ENCODE results near the gene UBC. TPM values are rescaled to one million over a fixed set of nuclear protein-coding genes. Genes with fewer than 3 reads are reported as not detected.
"Not testable (repeated sequence)": the region's sequence is repeated elsewhere in the genome, so short reads cannot be mapped to it uniquely, and the experiment has no call there.

UBC gene
- total RNA-seq, 1 donor from 2014 or later, result 1,214 TPM

GRCh38 chr12:124893792-124894516 lies 20.5 kb downstream of the UBC start:
- no peak for FAIRE-seq
- TF ChIP-seq EZH2 (IDR thresholded peaks at IDR 0.05; ENCODE audit: insufficient read depth, low read length) (no peak), CTCF (IDR thresholded peaks at IDR 0.05; ENCODE audit: insufficient read depth, low read depth, low read length) (no peak)
- peaks cover 7% of the 10 kb centered on the region for H3K36me3 Mint-ChIP-seq (ENCODE audit: low read depth, unreplicated experiment)

GRCh38 chr12:124888260-124888659 lies 26.2 kb downstream of the UBC start:
- H3K9ac ChIP-seq (ENCODE audit: low read length), result no peak overlapping the region
- Mint-ChIP-seq H3K27ac (ENCODE audit: unreplicated experiment) (no peak overlapping the region), H3K27me3 (ENCODE audit: low read depth, unreplicated experiment) (no peaks in the 10 kb centered on the region), H3K36me3 (ENCODE audit: low read depth, unreplicated experiment) (no peaks in the 10 kb centered on the region), H3K9me3 (ENCODE audit: unreplicated experiment) (no peaks in the 10 kb centered on the region), H3K4me3 (ENCODE audit: unreplicated experiment) (no peak overlapping the region), H3K4me1 (ENCODE audit: low read depth, unreplicated experiment) (no peaks in the 10 kb centered on the region)
- no peaks in the 10 kb centered on the region for H3K27me3 ChIP-seq (ENCODE audit: insufficient read depth, low read length)
- H3K4me2 ChIP-seq (ENCODE audit: low read length), result no peak overlapping the region
- H2AFZ ChIP-seq (ENCODE audit: low read depth, low read length), result no peak overlapping the region
- no peak overlapping the region for H3K27ac ChIP-seq (ENCODE audit: low read depth, low read length)
- TF ChIP-seq EZH2 (IDR thresholded peaks at IDR 0.05; ENCODE audit: insufficient read depth, low read length) (no peak), CTCF (IDR thresholded peaks at IDR 0.05; ENCODE audit: insufficient read depth, low read depth, low read length) (no peak)
- H3K36me3 ChIP-seq (ENCODE audit: insufficient read depth, low read length), result no peaks in the 10 kb centered on the region
- DNase-seq (ENCODE audit: low read depth) (no peak), FAIRE-seq (no peak)
- no peaks in the 10 kb centered on the region for H3K9me3 ChIP-seq (ENCODE audit: insufficient read depth, low read depth, low read length)
- H4K20me1 ChIP-seq (ENCODE audit: insufficient read depth, low read length), result no peaks in the 10 kb centered on the region
- H3K79me2 ChIP-seq (ENCODE audit: insufficient read depth, low read length), result no peaks in the 10 kb centered on the region
- no peaks in the 10 kb centered on the region for H3K4me1 ChIP-seq (ENCODE audit: insufficient read depth, low read length)
- H3K4me3 ChIP-seq (ENCODE audit: insufficient read depth, low read depth, low read length), result no peak overlapping the region

More at GRCh38 chr12:124893792-124894516, 20.5 kb downstream of the UBC start:
- Histone ChIP-seq H3K27me3 (ENCODE audit: insufficient read depth, low read length) (no peaks in the 10 kb centered on the region), H3K9ac (ENCODE audit: low read length) (no peak overlapping the region), H3K4me1 (ENCODE audit: insufficient read depth, low read length) (no peaks in the 10 kb centered on the region), H3K79me2 (ENCODE audit: insufficient read depth, low read length) (no peaks in the 10 kb centered on the region), H3K4me2 (ENCODE audit: low read length) (no peak overlapping the region), H4K20me1 (ENCODE audit: insufficient read depth, low read length) (peaks cover 16% of the 10 kb centered on the region), H3K36me3 (ENCODE audit: insufficient read depth, low read length) (no peaks in the 10 kb centered on the region), H3K27ac (ENCODE audit: low read depth, low read length) (no peak overlapping the region), H3K4me3 (ENCODE audit: insufficient read depth, low read depth, low read length) (no peak overlapping the region), H3K9me3 (ENCODE audit: insufficient read depth, low read depth, low read length) (no peaks in the 10 kb centered on the region), H2AFZ (ENCODE audit: low read depth, low read length) (no peak overlapping the region)
- H3K27me3 Mint-ChIP-seq (ENCODE audit: low read depth, unreplicated experiment), result peaks cover 8% of the 10 kb centered on the region
- no peak overlapping the region for H3K4me3 Mint-ChIP-seq (ENCODE audit: unreplicated experiment)
- H3K4me1 Mint-ChIP-seq (ENCODE audit: low read depth, unreplicated experiment), result no peaks in the 10 kb centered on the region
- no peak overlapping the region for H3K27ac Mint-ChIP-seq (ENCODE audit: unreplicated experiment)
- no peak for DNase-seq (ENCODE audit: low read depth)
- H3K9me3 Mint-ChIP-seq (ENCODE audit: unreplicated experiment), result peaks cover 10% of the 10 kb centered on the region

- H2AFZ ChIP-seq (ENCODE audit: low read depth, low read length); H3K27ac ChIP-seq (ENCODE audit: low read depth, low read length); H3K36me3 Mint-ChIP-seq (ENCODE audit: low read depth, unreplicated experiment); H3K4me2 ChIP-seq (ENCODE audit: low read length); H3K4me1 Mint-ChIP-seq (ENCODE audit: low read depth, unreplicated experiment); H3K4me3 Mint-ChIP-seq (ENCODE audit: unreplicated experiment); H3K9ac ChIP-seq (ENCODE audit: low read length); H4K20me1 ChIP-seq (ENCODE audit: insufficient read depth, low read length); H3K36me3 ChIP-seq (ENCODE audit: insufficient read depth, low read length); H3K9me3 Mint-ChIP-seq (ENCODE audit: unreplicated experiment); H3K4me3 ChIP-seq (ENCODE audit: insufficient read depth, low read depth, low read length); H3K27me3 Mint-ChIP-seq (ENCODE audit: low read depth, unreplicated experiment); H3K9me3 ChIP-seq (ENCODE audit: insufficient read depth, low read depth, low read length); H3K4me1 ChIP-seq (ENCODE audit: insufficient read depth, low read length); H3K79me2 ChIP-seq (ENCODE audit: insufficient read depth, low read length); DNase-seq (ENCODE audit: low read depth); FAIRE-seq; H3K27me3 ChIP-seq (ENCODE audit: insufficient read depth, low read length); H3K27ac Mint-ChIP-seq (ENCODE audit: unreplicated experiment): not testable (repeated sequence)
These were observed 26.7 kb downstream of the UBC start for GRCh38 chr12:124887766-124888165.
